Keratinocyte (primary cell): Measurements from ENCODE around the gene CARD8.

Experiments
- CTCF ChIP-seq, 3 experiments: IDR thresholded peaks in 1 of 3; conservative IDR thresholded peaks in 1 of 3; optimal IDR thresholded peaks in 1 of 3; 2 replicates in 2 of 3; 3 replicates in 1 of 3; pipeline versions ENCODE3 to v1.5.1; 2011; ENCODE audit warnings: low read length in 3 of 3, mild to moderate bottlenecking in 3 of 3, moderate library complexity in 2 of 3, control low read depth in 1 of 3, inconsistent platforms in 1 of 3; ENCODE audit not compliant: insufficient read depth in 2 of 3; ENCODE audit errors: extremely low read depth in 1 of 3
- EZH2 ChIP-seq: IDR thresholded peaks from one replicate; pipeline ENCODE4 v1.6.1; 2012; ENCODE audit warnings: inconsistent platforms, mild to moderate bottlenecking, low read length, moderate library complexity

- TF ChIP-seq CTCF (optimal IDR thresholded peaks at IDR 0.05 in 1 of 3, IDR thresholded peaks at IDR 0.05 in 1 of 3, conservative IDR thresholded peaks at IDR 0.05 in 1 of 3; ENCODE audit: extremely low read depth in 1 of 3, insufficient read depth in 2 of 3, low read length in 3 of 3) (no peak), EZH2 (no peak)
Measured at GRCh38 chr19:48168689-48169088, 87.0 kb downstream of the CARD8 start.
